Measurements from ENCODE around the gene MLLT1. TPM values are rescaled to one million over a fixed set of nuclear protein-coding genes. Genes with fewer than 3 reads are reported as not detected.

The MLLT1 gene
- total RNA-seq, 4 donors from 2014 or later = 21.5 to 46.9 (median 33.4) TPM

GRCh38 chr19:6250909-6251308 is 28.9 kb downstream of the MLLT1 start:
- intact Hi-C loops (cut with DNase I) = no loop called here
- WGBS = 76% methylated on average over 13 of the region's 13 CpGs
- Histone ChIP-seq H3K27ac (replicated peaks in 1 of 4) (no peak overlapping the region), H3K4me1 (peaks cover 29 to 67% (median 43%) of the 10 kb centered on the region in 4 donors), H3K9me3 (no peaks in the 10 kb centered on the region), H3K36me3 (peaks cover 0 to 4% (median 0%) of the 10 kb centered on the region in 4 donors), H3K4me3 (no peak overlapping the region), H3K27me3 (no peaks in the 10 kb centered on the region)
- no peak for DNase-seq (ENCODE audit: extremely low spot score)
- no peak for TF ChIP-seq CTCF (IDR thresholded peaks at IDR 0.05)
- no peak for TF ChIP-seq POLR2A (IDR thresholded peaks at IDR 0.05; ENCODE audit: low read depth)
- no peak for TF ChIP-seq EP300 (IDR thresholded peaks at IDR 0.05)
- no peak for TF ChIP-seq POLR2AphosphoS5 (IDR thresholded peaks at IDR 0.05)

- peaks cover 0 to 1% (median 0%) of the 10 kb centered on the region in 4 donors for H3K36me3 ChIP-seq
- peaks cover 29 to 65% (median 43%) of the 10 kb centered on the region in 4 donors for H3K4me1 ChIP-seq
- intact Hi-C loops (cut with DNase I) = no loop called here
- no peaks in the 10 kb centered on the region for H3K9me3 ChIP-seq
- no peak overlapping the region for H3K4me3 ChIP-seq
- DNase-seq (ENCODE audit: extremely low spot score) = no peak
- no peak overlapping the region for H3K27ac ChIP-seq (replicated peaks in 1 of 4)
- H3K27me3 ChIP-seq = no peaks in the 10 kb centered on the region
- TF ChIP-seq POLR2A (IDR thresholded peaks at IDR 0.05; ENCODE audit: low read depth) (no peak), POLR2AphosphoS5 (IDR thresholded peaks at IDR 0.05) (no peak), EP300 (IDR thresholded peaks at IDR 0.05) (no peak), CTCF (IDR thresholded peaks at IDR 0.05) (no peak)
- WGBS = 60% methylated on average over 4 of the region's 4 CpGs
These were observed 29.7 kb downstream of the MLLT1 start for GRCh38 chr19:6250024-6250615.

GRCh38 chr19:6249296-6249695 is 30.5 kb downstream of the MLLT1 start:
- Histone ChIP-seq H3K9me3 (no peaks in the 10 kb centered on the region), H3K4me1 (peaks cover 29 to 58% (median 41%) of the 10 kb centered on the region in 4 donors), H3K4me3 (no peak overlapping the region), H3K27ac (replicated peaks in 1 of 4) (peak overlapping the region in 3 of 4 donors; percentile 10 to 45 (median 37)), H3K36me3 (no peaks in the 10 kb centered on the region), H3K27me3 (no peaks in the 10 kb centered on the region)
- 45% methylated on average over 6 of the region's 9 CpGs for WGBS
- TF ChIP-seq CTCF (IDR thresholded peaks at IDR 0.05) (no peak), POLR2AphosphoS5 (IDR thresholded peaks at IDR 0.05) (no peak), EP300 (IDR thresholded peaks at IDR 0.05) (no peak), POLR2A (IDR thresholded peaks at IDR 0.05; ENCODE audit: low read depth) (no peak)
- intact Hi-C loops (cut with DNase I) = no loop called here
- no peak for DNase-seq (ENCODE audit: extremely low spot score)

GRCh38 chr19:6248844-6249243 is 30.9 kb downstream of the MLLT1 start:
- H3K27me3 ChIP-seq = no peaks in the 10 kb centered on the region
- H3K4me1 ChIP-seq = peaks cover 27 to 58% (median 41%) of the 10 kb centered on the region in 4 donors
- no peaks in the 10 kb centered on the region for H3K9me3 ChIP-seq
- intact Hi-C loops (cut with DNase I) = no loop called here
- TF ChIP-seq EP300 (IDR thresholded peaks at IDR 0.05) = no peak
- no peak for TF ChIP-seq POLR2A (IDR thresholded peaks at IDR 0.05; ENCODE audit: low read depth)
- TF ChIP-seq POLR2AphosphoS5 (IDR thresholded peaks at IDR 0.05) = no peak
- no peak for TF ChIP-seq CTCF (IDR thresholded peaks at IDR 0.05)
- peak overlapping the region in 2 of 4 donors; percentile 10 to 45 for H3K27ac ChIP-seq (replicated peaks in 1 of 4)
- DNase-seq (ENCODE audit: extremely low spot score) = no peak
- no peaks in the 10 kb centered on the region for H3K36me3 ChIP-seq
- WGBS = 48% methylated on average over 6 of the region's 6 CpGs
- H3K4me3 ChIP-seq = no peak overlapping the region

GRCh38 chr19:6248341-6248740 is 31.4 kb downstream of the MLLT1 start:
- 83% methylated on average over 3 of the region's 3 CpGs for WGBS
- Histone ChIP-seq H3K27ac (replicated peaks in 1 of 4) (peak overlapping the region in 2 of 4 donors; percentile 10 to 19), H3K4me3 (no peak overlapping the region), H3K9me3 (no peaks in the 10 kb centered on the region), H3K27me3 (no peaks in the 10 kb centered on the region), H3K36me3 (no peaks in the 10 kb centered on the region), H3K4me1 (peaks cover 29 to 58% (median 46%) of the 10 kb centered on the region in 4 donors)
- TF ChIP-seq CTCF (IDR thresholded peaks at IDR 0.05) (no peak), POLR2A (IDR thresholded peaks at IDR 0.05; ENCODE audit: low read depth) (no peak), POLR2AphosphoS5 (IDR thresholded peaks at IDR 0.05) (no peak), EP300 (IDR thresholded peaks at IDR 0.05) (no peak)
- no peak for DNase-seq (ENCODE audit: extremely low spot score)
- intact Hi-C loops (cut with DNase I) = no loop called here
